HepG2 (cell line): ENCODE data around the gene PSMD3. TPM values are rescaled to one million over a fixed set of nuclear protein-coding genes. Genes with fewer than 3 reads are reported as not detected.

ENCODE experiments used
- ATAC-seq: fragments of 200-7000 bp; cut with Tn5 transposase; 3 replicates; pipeline ENCODE4 v1.9.1; 2020; ENCODE audit warnings: mild to moderate bottlenecking, moderate library complexity
- BruUV-seq: library from RNA; stranded (reverse); fragments of 400-500 nt; replicated peaks from 2 replicates; lab custom pipeline; 2021; lab: Mats Ljungman, UMichigan
- CTCF ChIA-PET: fragments of 300-600 bp; formaldehyde crosslinking; extraction: SDS; loops from one replicate; lab custom pipeline; 2021; ENCODE audit warnings: low total read pairs, inconsistent platforms, low intra/inter-chr PET ratio; lab: Yijun Ruan, JAX
- POLR2A ChIA-PET: fragments of 350-600 bp; sonication (Branson Sonifier 250); formaldehyde crosslinking; loops from one replicate; lab custom pipeline; 2020; ENCODE audit warnings: antibody characterized with exemption, inconsistent platforms; lab: Yijun Ruan, JAX
- DNase-seq: peaks from one replicate; pipeline ENCODE4 v3.0.0-alpha.2; 2015; ENCODE audit warnings: low spot score
- FAIRE-seq: peaks from 3 replicates; lab custom pipeline; 2011; peaks lifted over from hg19 to GRCh38; lab: Jason Lieb, UNC
- H2AFZ ChIP-seq: one replicate; pipeline ENCODE4 v1.6.1; 2011; ENCODE audit warnings: low read length, inconsistent platforms
- H3K27ac ChIP-seq: fragments of 300-600 bp; 3 replicates; pipeline ENCODE4 v1.8.0; 2011; ENCODE audit warnings: mixed run types, mild to moderate bottlenecking, mixed read lengths, low read length, inconsistent platforms; ENCODE audit not compliant: insufficient read depth; ENCODE audit errors: extremely low read length
- H3K27me3 ChIP-seq, 2 experiments: fragments of 200-600 bp in 1 of 2; 2 replicates in 1 of 2; 3 replicates in 1 of 2; pipeline versions ENCODE4 v1.6.0 to v1.8.0; 2011; ENCODE audit warnings: low read length in 2 of 2, mild to moderate bottlenecking in 2 of 2, moderate library complexity in 2 of 2, inconsistent platforms in 1 of 2; ENCODE audit not compliant: insufficient read depth in 2 of 2, control insufficient read depth in 1 of 2
- H3K36me3 ChIP-seq, 2 experiments: fragments of 200-600 bp in 1 of 2; replicated peaks in 1 of 2; 2 replicates in 1 of 2; 3 replicates in 1 of 2; pipeline versions ENCODE4 v1.5.1 to v1.8.0; 2011; ENCODE audit warnings: low read length in 2 of 2, inconsistent platforms in 1 of 2; ENCODE audit not compliant: insufficient read depth in 2 of 2, control insufficient read depth in 1 of 2
- H3K4me1 ChIP-seq: 2 replicates; pipeline ENCODE4 v1.5.1; 2012; ENCODE audit warnings: low read length, inconsistent platforms; ENCODE audit not compliant: insufficient read depth
- H3K4me2 ChIP-seq: 2 replicates; pipeline ENCODE4 v1.6.0; 2011; ENCODE audit warnings: low read depth, low read length, inconsistent platforms
- H3K4me3 ChIP-seq, 3 experiments: fragments of 200-600 bp in 1 of 3; sonication (generic), shearing (Covaris generic) in 1 of 3; replicated peaks in 1 of 3; 2 replicates each; pipeline ENCODE4 v1.5.1; 2011 to 2016; ENCODE audit warnings: low read length in 3 of 3, inconsistent platforms in 2 of 3, low read depth in 2 of 3, mild to moderate bottlenecking in 2 of 3, control low read depth in 1 of 3, mixed read lengths in 1 of 3; ENCODE audit not compliant: insufficient read depth in 1 of 3
- H3K79me2 ChIP-seq: one replicate; pipeline ENCODE4 v1.6.1; 2011; ENCODE audit warnings: low read length, inconsistent platforms; ENCODE audit not compliant: insufficient read depth
- H3K9ac ChIP-seq: 2 replicates; pipeline ENCODE4 v1.6.0; 2011; ENCODE audit warnings: mild to moderate bottlenecking, low read depth, low read length, inconsistent platforms; ENCODE audit not compliant: insufficient read depth
- H3K9me3 ChIP-seq: 2 replicates; pipeline ENCODE4 v1.5.1; 2012; ENCODE audit warnings: mild to moderate bottlenecking, low read length
- H4K20me1 ChIP-seq: 2 replicates; pipeline ENCODE4 v1.6.0; 2011; ENCODE audit warnings: inconsistent platforms, mild to moderate bottlenecking, low read length, moderate library complexity; ENCODE audit not compliant: insufficient read depth
- AGO2 ChIP-seq: fragments of 200-400 bp; formaldehyde crosslinking; optimal IDR thresholded peaks from 2 replicates; pipeline ENCODE3; 2017; ENCODE audit warnings: mild to moderate bottlenecking, low read depth, low read length, moderate library complexity
- ASH2L ChIP-seq: fragments of 300-600, 200-600 bp; sonication (generic); IDR thresholded peaks from 2 replicates; pipeline ENCODE4 v1.7.0; 2017; ENCODE audit warnings: low read depth, mild to moderate bottlenecking, moderate library complexity, mixed read lengths, low read length; ENCODE audit not compliant: insufficient read length
- DR1 ChIP-seq: sonication (generic); formaldehyde crosslinking; IDR thresholded peaks from 2 replicates; pipeline ENCODE4 v1.8.0; 2021; ENCODE audit warnings: mild to moderate bottlenecking, missing genetic modification reagents, inconsistent platforms
- ETS1 ChIP-seq: sonication (generic); formaldehyde crosslinking; IDR thresholded peaks from 2 replicates; pipeline ENCODE4 v1.4.0; 2020; ENCODE audit warnings: missing genetic modification reagents
- MBD4 ChIP-seq: IDR thresholded peaks from 2 replicates; pipeline ENCODE4 v1.6.1; 2012; ENCODE audit warnings: low read length, inconsistent platforms, borderline replicate concordance
- MLXIP ChIP-seq: sonication (generic); formaldehyde crosslinking; IDR thresholded peaks from 2 replicates; pipeline ENCODE4 v1.9.0; 2021; ENCODE audit warnings: missing genetic modification reagents, borderline replicate concordance
- MTF1 ChIP-seq: sonication (generic); formaldehyde crosslinking; IDR thresholded peaks from 2 replicates; pipeline ENCODE4 v1.5.0; 2020; ENCODE audit warnings: missing genetic modification reagents
- RFX1 ChIP-seq: fragments of 450-650 bp; IDR thresholded peaks from 2 replicates; pipeline ENCODE4 v1.6.1; 2017
- YEATS2 ChIP-seq: sonication (generic); formaldehyde crosslinking; IDR thresholded peaks from 2 replicates; pipeline ENCODE4 v1.4.0; 2020; ENCODE audit warnings: missing genetic modification reagents, borderline replicate concordance
- ZMYM4 ChIP-seq: sonication (generic); formaldehyde crosslinking; IDR thresholded peaks from 2 replicates; pipeline ENCODE4 v1.8.1; 2023; ENCODE audit warnings: mild to moderate bottlenecking, missing genetic modification reagents
- WGBS: methylation state at CpG from one replicate; pipeline ENCODE4 v1.1.6; 2017; ENCODE audit warnings: low lambda C conversion rate; 5-methylcytosine and 5-hydroxymethylcytosine counted together
- in situ Hi-C: cut with HindIII; loops from 2 replicates; pipeline ENCODE4 v1.10.0; 2017; ENCODE audit warnings: low pct_unique_long_range_greater_than_20kb; ENCODE audit not compliant: extremely low pct_ligation_motif_present
- intact Hi-C: fragments of 100-400 bp; cut with micrococcal nuclease; formaldehyde crosslinking; loops from one replicate; pipeline ENCODE4 v1.10.0; 2022; ENCODE audit not compliant: unreplicated experiment
- polyA plus RNA-seq, 8 experiments: library from polyadenylated mRNA; depleted of rRNA in 3 of 8; stranded (reverse) in 7 of 8; unstranded in 1 of 8; fragments of >200 nt; fragmentation: Illumina TruSeq in 4 of 8; extraction: Trizol in 4 of 8; gene quantifications; 2 replicates each; pipeline versions ENCODE4 v1.2.1 to v1.2.3, GENCODE V29; 2011 to 2016; ENCODE audit warnings: low read depth in 4 of 8, missing spikeins in 1 of 8, mixed read lengths in 1 of 8; ENCODE audit not compliant: insufficient read depth in 1 of 8
- total RNA-seq, 5 experiments: library from RNA; depleted of rRNA; stranded (reverse); fragments of >200 nt; fragmentation: Illumina TruSeq; extraction: Trizol; gene quantifications; 2 replicates each; pipeline ENCODE4 v1.2.3, GENCODE V29; 2016; ENCODE audit warnings: low read depth in 1 of 5

PSMD3 gene
- total and polyA plus RNA-seq, 2 of the 13 experiments (the other 11 are each of a cell fraction or from before 2014, with no cell fraction given) = 97.4 to 146 TPM

DNA sequence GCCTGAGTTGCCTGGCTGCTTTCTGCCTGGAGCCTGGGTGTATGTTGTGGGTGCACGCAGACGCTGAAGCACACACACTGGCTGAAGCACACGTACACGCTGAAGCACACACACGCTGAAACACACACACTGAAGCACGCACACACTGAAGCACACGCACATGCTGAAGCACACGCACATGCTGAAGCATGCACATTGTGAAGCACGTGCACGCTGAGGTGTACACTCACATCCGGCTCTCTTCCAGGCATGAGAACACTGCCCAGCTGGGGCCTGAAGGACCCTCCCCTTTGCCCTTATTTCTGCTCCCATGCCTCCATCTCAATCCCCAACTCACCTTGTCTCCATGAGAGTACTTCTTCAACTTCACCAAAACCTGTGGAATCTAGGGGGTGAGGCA is 51.1 kb downstream of the PSMD3 start:
- Histone ChIP-seq H3K36me3 (peaks cover 37 to 77% of the 10 kb centered on the region in 2 experiments), H3K4me1 (no peaks in the 10 kb centered on the region), H4K20me1 (no peaks in the 10 kb centered on the region), H3K4me3 (no peak overlapping the region), H3K9me3 (no peaks in the 10 kb centered on the region), H3K27ac (no peak overlapping the region), H3K9ac (no peak overlapping the region), H2AFZ (no peak overlapping the region), H3K27me3 (no peaks in the 10 kb centered on the region), H3K79me2 (no peaks in the 10 kb centered on the region), H3K4me2 (no peak overlapping the region)
- POLR2A ChIA-PET = no interaction called here
- intact Hi-C loops (no loop called here), in situ Hi-C loops (no loop called here)
- 99% methylated on average over 11 of the region's 11 CpGs for WGBS
- ATAC-seq = no peak
- no TSS peak for BruUV-seq
- no peak for TF ChIP-seq DR1 (CRISPR knock-in tag)
- TF ChIP-seq MTF1 (CRISPR knock-in tag) = no peak
- no peak for TF ChIP-seq MLXIP (CRISPR knock-in tag)
- peak; percentile 33 for TF ChIP-seq AGO2
- TF ChIP-seq ZMYM4 = no peak
- TF ChIP-seq MBD4 = no peak
- no peak for TF ChIP-seq YEATS2 (CRISPR knock-in tag)
- no peak for TF ChIP-seq ETS1 (CRISPR knock-in tag)
- 0 out of 2 replicates have a peak, but pooled peaks have one; percentile 2 for TF ChIP-seq RFX1
- TF ChIP-seq ASH2L = no peak
- no peak for FAIRE-seq
- no peak for DNase-seq
- CTCF ChIA-PET = no interaction called here
